K562 (cell line): ENCODE measurements around the gene CCDC3. TPM values are rescaled to one million over a fixed set of nuclear protein-coding genes. Genes with fewer than 3 reads are reported as not detected.

Source experiments
- ATAC-seq: fragments of 200-7000 bp; cut with Tn5 transposase; 3 replicates; pipeline ENCODE4 v1.9.1; 2020; ENCODE audit warnings: moderate library complexity
- BruUV-seq: library from RNA; stranded (reverse); fragments of 400-500 nt; replicated peaks from 2 replicates; lab custom pipeline; 2021; lab: Mats Ljungman, UMichigan
- CTCF ChIA-PET: fragments of 300-600 bp; formaldehyde crosslinking; extraction: SDS; loops from one replicate; lab custom pipeline; 2021; ENCODE audit warnings: low intra/inter-chr PET ratio; lab: Yijun Ruan, JAX
- POLR2A ChIA-PET: fragments of 300-600, 350-650 bp; sonication (Branson Sonifier 250); formaldehyde crosslinking; extraction: SDS; loops from one replicate; lab custom pipeline; 2021; ENCODE audit warnings: antibody characterized with exemption, inconsistent platforms; lab: Yijun Ruan, JAX
- DNase-seq, 4 experiments: peaks; one replicate each; pipeline versions ENCODE4 v3.0.0 to v3.0.0-alpha.2; 2011 to 2018; ENCODE audit warnings: low spot score in 3 of 4, mixed read lengths in 3 of 4; ENCODE audit errors: extremely low read depth in 1 of 4
- FAIRE-seq: peaks from 2 replicates; lab custom pipeline; 2011; peaks lifted over from hg19 to GRCh38; lab: Jason Lieb, UNC
- H2AFZ ChIP-seq: 2 replicates; pipeline ENCODE4 v1.6.0; 2011; ENCODE audit warnings: low read depth, low read length, control low read depth, inconsistent platforms
- H3K27ac ChIP-seq: fragments of 200-600 bp; 3 replicates; pipeline ENCODE4 v1.8.0; 2011; ENCODE audit warnings: low read depth, mild to moderate bottlenecking, control low read depth, inconsistent platforms, low read length, moderate library complexity, mixed read lengths; ENCODE audit errors: extremely low read depth
- H3K27me3 ChIP-seq, 2 experiments: fragments of 300-600 bp in 1 of 2; 2 replicates in 1 of 2; 3 replicates in 1 of 2; pipeline versions ENCODE4 v1.6.0 to v1.8.0; 2011; ENCODE audit warnings: inconsistent platforms in 2 of 2, low read length in 2 of 2, mild to moderate bottlenecking in 1 of 2, mixed read lengths in 1 of 2, moderate library complexity in 1 of 2; ENCODE audit not compliant: control insufficient read depth in 2 of 2, insufficient read depth in 2 of 2
- H3K36me3 ChIP-seq: fragments of 300-600 bp; 3 replicates; pipeline ENCODE4 v1.8.0; 2011; ENCODE audit warnings: mild to moderate bottlenecking, low read length, inconsistent platforms; ENCODE audit not compliant: control insufficient read depth, insufficient read depth
- H3K4me1 ChIP-seq, 2 experiments: fragments of 200-600 bp in 1 of 2; replicated peaks in 1 of 2; 2 replicates in 1 of 2; 3 replicates in 1 of 2; pipeline versions ENCODE4 v1.5.1 to v1.8.0; 2011; ENCODE audit warnings: inconsistent platforms in 2 of 2, low read length in 2 of 2, mild to moderate bottlenecking in 1 of 2, mixed read lengths in 1 of 2, moderate library complexity in 1 of 2; ENCODE audit not compliant: control insufficient read depth in 2 of 2, insufficient read depth in 2 of 2
- H3K4me2 ChIP-seq: 2 replicates; pipeline ENCODE4 v1.6.1; 2011; ENCODE audit warnings: low read length, control low read depth, inconsistent platforms, mixed read lengths; ENCODE audit not compliant: insufficient read depth
- H3K4me3 ChIP-seq: fragments of 200-600 bp; sonication (generic), shearing (Covaris generic); 2 replicates; pipeline ENCODE4 v1.5.1; 2016; ENCODE audit warnings: control low read depth, inconsistent platforms
- H3K79me2 ChIP-seq: fragments of 200-600 bp; 3 replicates; pipeline ENCODE4 v1.8.0; 2011; ENCODE audit warnings: low read length, inconsistent platforms; ENCODE audit not compliant: control insufficient read depth, insufficient read depth
- H3K9ac ChIP-seq, 2 experiments: 2 replicates each; pipeline versions ENCODE4 v1.6.0 to v1.6.1; 2011; ENCODE audit warnings: low read depth in 2 of 2, low read length in 2 of 2, control low read depth in 1 of 2, inconsistent platforms in 1 of 2, mild to moderate bottlenecking in 1 of 2, mixed read lengths in 1 of 2; ENCODE audit not compliant: insufficient read depth in 1 of 2
- H3K9me1 ChIP-seq: one replicate; pipeline ENCODE4 v1.6.0; 2011; ENCODE audit warnings: inconsistent platforms, mild to moderate bottlenecking, low read length, moderate library complexity; ENCODE audit not compliant: control insufficient read depth, insufficient read depth
- H3K9me3 ChIP-seq: replicated peaks from 2 replicates; pipeline ENCODE4 v1.5.1; 2011; ENCODE audit warnings: low read depth, low read length, inconsistent platforms; ENCODE audit not compliant: control insufficient read depth, insufficient read depth
- H4K20me1 ChIP-seq: replicated peaks from 2 replicates; pipeline ENCODE4 v1.6.1; 2011; ENCODE audit warnings: low read length, inconsistent platforms, mixed read lengths; ENCODE audit not compliant: control insufficient read depth, insufficient read depth
- AFF1 ChIP-seq, 2 experiments: fragments of 450-650 bp; IDR thresholded peaks; 2 replicates each; pipeline ENCODE4 v1.6.1; 2018; ENCODE audit warnings: mild to moderate bottlenecking in 2 of 2, low read depth in 1 of 2; ENCODE audit not compliant: partially characterized antibody in 2 of 2
- E2F5 ChIP-seq: sonication (generic); formaldehyde crosslinking; IDR thresholded peaks from 2 replicates; pipeline ENCODE4 v1.8.0; 2022; ENCODE audit warnings: mild to moderate bottlenecking, missing genetic modification reagents
- ETS1 ChIP-seq: conservative IDR thresholded peaks from 2 replicates; pipeline ENCODE4 v1.6.1; 2011; ENCODE audit warnings: low read depth, mild to moderate bottlenecking, low read length; ENCODE audit not compliant: control insufficient read depth
- ETV1 ChIP-seq: fragments of 450-650 bp; conservative IDR thresholded peaks from 2 replicates; pipeline ENCODE4 v1.6.1; 2016; ENCODE audit warnings: missing genetic modification characterization, control low read depth, low read depth, missing compliant biosample characterization
- FOXK1 ChIP-seq: sonication (generic); formaldehyde crosslinking; IDR thresholded peaks from 2 replicates; pipeline ENCODE4 v1.8.0; 2022; ENCODE audit warnings: missing genetic modification reagents, mild to moderate bottlenecking, borderline replicate concordance
- GATAD2A ChIP-seq: fragments of 450-650 bp; IDR thresholded peaks from 2 replicates; pipeline ENCODE4 v1.6.1; 2017
- MLLT1 ChIP-seq, 2 experiments: fragments of 450-650 bp; IDR thresholded peaks; 2 replicates each; pipeline ENCODE4 v1.6.1; 2016
- NKRF ChIP-seq: fragments of 450-650 bp; IDR thresholded peaks from 2 replicates; pipeline ENCODE4 v1.6.1; 2016; ENCODE audit warnings: borderline replicate concordance
- PHB2 ChIP-seq: fragments of 450-650 bp; IDR thresholded peaks from 2 replicates; pipeline ENCODE4 v1.6.1; 2017; ENCODE audit warnings: low read depth
- PTRF ChIP-seq: fragments of 450-650 bp; IDR thresholded peaks from 2 replicates; pipeline ENCODE4 v1.6.1; 2016; ENCODE audit warnings: mild to moderate bottlenecking, missing genetic modification characterization, missing compliant biosample characterization
- ZC3H4 ChIP-seq: sonication (generic); formaldehyde crosslinking; IDR thresholded peaks from 2 replicates; pipeline ENCODE4 v1.9.0; 2021; ENCODE audit warnings: missing genetic modification reagents, borderline replicate concordance
- ZFP30 ChIP-seq: fragments of 250-450 bp; sonication (Bioruptor Pico); IDR thresholded peaks from 2 replicates; pipeline ENCODE4 v1.8.0; 2022; ENCODE audit warnings: moderate library complexity, mild to moderate bottlenecking, inconsistent platforms, borderline replicate concordance
- ZFX ChIP-seq: sonication (generic); formaldehyde crosslinking; IDR thresholded peaks from 2 replicates; pipeline ENCODE4 v1.8.0; 2022; ENCODE audit warnings: mild to moderate bottlenecking, missing genetic modification reagents, moderate library complexity
- WGBS: fragments of 100-300 bp; shearing (Covaris generic); methylation state at CpG from one replicate; pipeline ENCODE4 v1.1.6; 2016; ENCODE audit warnings: low coverage, mixed read lengths; ENCODE audit not compliant: insufficient coverage; ENCODE audit errors: missing lambda C conversion rate; 5-methylcytosine and 5-hydroxymethylcytosine counted together
- in situ Hi-C: fragments of 300-500 bp; cut with MboI; formaldehyde crosslinking; loops from 4 replicates; pipeline ENCODE4 v1.15.0; 2018; ENCODE audit warnings: inconsistent platforms, mixed read lengths
- intact Hi-C: fragments of 100-400 bp; cut with micrococcal nuclease; formaldehyde crosslinking; loops from 2 replicates; pipeline ENCODE4 v1.14.2; 2022
- polyA plus RNA-seq, 8 experiments: library from polyadenylated mRNA; depleted of rRNA in 4 of 8; stranded (reverse) in 5 of 8; unstranded in 3 of 8; fragments of >200 nt; fragmentation: Nextera tagmentation in 2 of 8; fragmentation: Illumina TruSeq in 1 of 8; extraction: Ambion mirVana in 2 of 8; extraction: Trizol in 1 of 8; gene quantifications; 2 replicates each; pipeline versions ENCODE4 v1.2.1 to v1.2.3, GENCODE V29; 2011 to 2014; ENCODE audit warnings: inconsistent platforms in 1 of 8, missing spikeins in 1 of 8
- total RNA-seq, 7 experiments: library from RNA; depleted of rRNA in 6 of 7; stranded (reverse); fragments of >200 nt in 6 of 7; fragmentation: Illumina TruSeq in 2 of 7; extraction: Trizol in 2 of 7; gene quantifications; 2 replicates each; pipeline versions ENCODE4 v1.2.1 to v1.2.3, GENCODE V29; 2011 to 2021; ENCODE audit warnings: low replicate concordance in 1 of 7

The CCDC3 gene
- total and polyA plus RNA-seq, 9 of the 15 experiments (the other 6 are each of a cell fraction or from before 2014, with no cell fraction given): not detected

GRCh38 chr10:13039761-13040160 lies 38.2 kb upstream of the CCDC3 start:
- Histone ChIP-seq H2AFZ (no peak overlapping the region), H3K36me3 (no peaks in the 10 kb centered on the region), H3K4me1 (peaks cover 0 to 6% of the 10 kb centered on the region in 2 experiments; a peak in 2 of 5 replicates), H3K4me3 (no peak overlapping the region), H3K27me3 (peaks cover 0 to 2% of the 10 kb centered on the region in 2 experiments; a peak in 2 of 5 replicates), H3K79me2 (no peaks in the 10 kb centered on the region), H4K20me1 (0 out of 2 replicates have a peak, but pooled peaks cover 4% of the 10 kb centered on the region), H3K9me3 (no peaks in the 10 kb centered on the region), H3K9ac (no peak overlapping the region), H3K9me1 (no peaks in the 10 kb centered on the region), H3K27ac (no peak overlapping the region), H3K4me2 (no peak overlapping the region)
- POLR2A ChIA-PET: no interaction called here
- ATAC-seq: no peak
- BruUV-seq: no TSS peak
- in situ Hi-C loops (no loop called here), intact Hi-C loops (no loop called here)
- no peak for DNase-seq
- WGBS: 9% methylated on average over 6 of the region's 6 CpGs
- CTCF ChIA-PET: no interaction called here
- FAIRE-seq: no peak
- no peak for TF ChIP-seq E2F5
- no peak for TF ChIP-seq ETS1
- TF ChIP-seq FOXK1 (CRISPR knock-in tag): no peak
- TF ChIP-seq AFF1 (IDR thresholded peaks at IDR 0.05; ENCODE audit: low read depth in 1 of 2, partially characterized antibody in 2 of 2): no peak
- no peak for TF ChIP-seq PHB2
- no peak for TF ChIP-seq ZFP30
- no peak for TF ChIP-seq MLLT1 (IDR thresholded peaks at IDR 0.05)
- no peak for TF ChIP-seq ZFX (CRISPR knock-in tag)
- TF ChIP-seq PTRF: no peak
- TF ChIP-seq NKRF: no peak
- TF ChIP-seq GATAD2A: no peak
- TF ChIP-seq ETV1: no peak
- TF ChIP-seq ZC3H4 (CRISPR knock-in tag): no peak
